T follicular helper cell (primary cell): Measurements from ENCODE around the gene IRF3.
"Not testable (repeated sequence)": the region's sequence is repeated elsewhere in the genome, so short reads cannot be mapped to it uniquely, and the experiment has no call there.

Source experiments
- DNase-seq: peaks from one replicate; pipeline ENCODE4 v3.0.0-alpha.2; 2020; ENCODE audit warnings: low read depth

The IRF3 gene

GRCh38 chr19:49617860-49618259 is 47.8 kb downstream of the IRF3 start:
- DNase-seq = not testable (repeated sequence)

DNA sequence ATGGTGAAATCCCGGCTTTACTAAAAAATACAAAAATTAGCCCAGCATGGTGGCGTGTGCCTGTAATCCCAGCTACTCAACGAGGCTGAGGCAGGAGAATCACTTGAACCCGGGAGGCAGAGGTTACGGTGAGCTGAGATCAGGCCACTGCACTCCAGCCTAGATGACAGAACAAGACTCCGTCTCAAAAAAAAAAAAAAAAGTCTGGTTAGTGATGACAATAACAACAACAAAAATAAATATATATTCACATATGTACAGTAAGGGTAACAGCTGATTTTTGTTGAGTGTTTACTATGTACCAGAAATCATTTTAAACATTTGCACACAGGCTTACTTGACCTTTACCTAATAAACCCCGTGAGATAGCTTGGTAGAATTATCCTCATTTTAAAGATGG is 48.7 kb downstream of the IRF3 start:
- no peak for DNase-seq

DNA sequence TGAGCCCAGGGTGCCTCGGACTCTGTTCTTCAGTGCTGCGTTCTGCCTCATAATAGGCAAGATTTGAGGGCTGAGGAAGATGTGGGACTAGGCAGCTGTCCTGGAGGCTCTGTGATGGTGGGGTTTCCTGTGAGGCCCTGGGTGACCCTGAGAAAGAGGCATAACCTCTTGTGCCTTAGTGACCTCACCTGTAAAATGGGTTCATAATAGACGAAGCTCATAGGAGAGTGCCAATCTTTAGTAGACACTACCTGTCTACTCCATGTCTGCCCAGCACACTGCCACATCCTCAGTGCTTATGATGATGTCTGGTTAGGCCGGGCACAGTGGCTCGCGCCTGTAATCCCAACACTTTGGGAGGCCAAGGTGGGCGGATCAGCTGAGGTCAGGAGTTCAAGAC is 49.1 kb downstream of the IRF3 start:
- DNase-seq = no peak

DNA sequence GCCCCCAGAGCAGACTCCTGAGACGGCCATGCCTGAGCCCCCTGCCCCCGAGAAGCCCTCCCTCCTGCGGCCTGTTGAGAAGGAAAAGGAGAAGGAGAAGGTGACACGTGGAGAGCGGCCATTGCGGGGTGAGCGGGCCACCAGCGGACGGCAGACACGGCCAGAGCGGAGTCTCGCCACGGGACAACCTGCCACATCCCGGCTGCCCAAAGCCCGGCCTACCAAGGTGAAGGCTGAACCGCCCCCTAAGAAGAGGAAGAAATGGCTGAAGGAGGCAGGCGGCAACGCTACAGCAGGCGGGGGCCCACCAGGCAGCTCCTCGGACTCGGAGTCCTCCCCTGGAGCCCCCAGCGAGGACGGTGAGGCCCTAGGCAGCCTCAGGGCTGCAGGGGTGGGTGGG is 49.8 kb downstream of the IRF3 start:
- no peak for DNase-seq

DNA sequence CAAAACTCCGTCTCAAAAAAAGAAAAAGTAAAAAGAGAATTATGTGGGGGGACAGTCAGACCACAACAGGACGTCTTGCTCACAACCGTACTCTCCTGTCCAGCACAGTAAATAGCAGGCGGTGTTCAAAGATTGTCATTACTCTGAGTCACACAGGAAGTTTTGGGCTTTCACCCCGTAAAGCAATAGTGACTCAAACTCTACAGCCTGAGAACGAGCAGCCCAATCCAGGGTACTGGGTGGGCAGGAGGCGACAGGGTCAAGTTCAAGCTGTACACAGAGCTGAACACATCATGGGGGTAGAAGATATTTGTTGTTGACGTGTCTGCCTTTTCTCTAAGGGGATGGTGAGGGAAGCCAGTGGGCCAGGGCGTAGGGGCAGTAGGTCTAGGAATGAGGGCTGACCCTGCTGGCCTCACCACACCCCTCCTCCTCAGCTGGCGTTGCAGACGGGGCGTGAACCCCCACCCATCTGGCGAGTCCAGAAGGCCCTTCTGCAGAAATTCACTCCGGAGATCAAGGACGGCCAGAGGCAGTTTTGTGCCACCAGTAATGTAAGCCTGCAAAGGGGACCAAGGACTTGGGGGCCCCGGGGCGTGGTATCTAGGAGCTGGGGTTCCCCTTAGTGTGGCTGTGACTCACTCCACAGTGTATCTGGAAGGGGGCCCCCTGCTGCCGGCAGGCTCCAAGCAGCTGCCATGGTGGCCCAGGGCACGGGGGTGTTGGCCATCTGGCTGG is 51.4 kb downstream of the IRF3 start:
- no peak for DNase-seq

- no peak for DNase-seq
Measured at GRCh38 chr19:49613374-49613773, 52.3 kb downstream of the IRF3 start.
